Mesothelial cell of epicardium (in vitro differentiated cells): ENCODE data around the gene ANKRD10. TPM values are rescaled to one million over a fixed set of nuclear protein-coding genes. Genes with fewer than 3 reads are reported as not detected.
"Not testable (repeated sequence)": the region's sequence is repeated elsewhere in the genome, so short reads cannot be mapped to it uniquely, and the experiment has no call there.

ENCODE experiments used
- DNase-seq, 2 experiments: peaks; one replicate each; pipeline ENCODE4 v3.0.0; 2021; ENCODE audit warnings: low spot score in 2 of 2; ENCODE audit not compliant: unreplicated experiment in 2 of 2
- H3K27ac Mint-ChIP-seq: 2 replicates; pipeline ENCODE4 v1.8.0; 2021; ENCODE audit warnings: mixed read lengths
- H3K27me3 Mint-ChIP-seq: 2 replicates; pipeline ENCODE4 v1.8.0; 2021; ENCODE audit warnings: low read depth, mixed read lengths
- H3K36me3 Mint-ChIP-seq: 2 replicates; pipeline ENCODE4 v1.8.0; 2021; ENCODE audit warnings: mixed read lengths
- H3K4me1 Mint-ChIP-seq: 2 replicates; pipeline ENCODE4 v1.8.0; 2021; ENCODE audit warnings: mixed read lengths
- H3K4me3 Mint-ChIP-seq: 2 replicates; pipeline ENCODE4 v1.8.0; 2021; ENCODE audit warnings: mild to moderate bottlenecking, moderate library complexity, mixed read lengths
- H3K9me3 Mint-ChIP-seq: 2 replicates; pipeline ENCODE4 v1.8.0; 2021; ENCODE audit warnings: mixed read lengths
- total RNA-seq: library from RNA; stranded (reverse); gene quantifications from 3 replicates; pipeline ENCODE4 v1.2.1, GENCODE V29; 2021
- TF ChIP-seq, protein P1 (sequence below): fragments of 200-600 bp; sonication (generic); IDR thresholded peaks from one replicate; pipeline ENCODE4 v1.5.0; 2021; ENCODE audit warnings: antibody characterized with exemption; ENCODE audit not compliant: unreplicated experiment

Gene ANKRD10
- total RNA-seq, 1 donor from 2014 or later: 258 TPM

- H3K36me3 Mint-ChIP-seq: peaks cover 2% of the 10 kb centered on the region
- TF ChIP-seq, protein P1, sequence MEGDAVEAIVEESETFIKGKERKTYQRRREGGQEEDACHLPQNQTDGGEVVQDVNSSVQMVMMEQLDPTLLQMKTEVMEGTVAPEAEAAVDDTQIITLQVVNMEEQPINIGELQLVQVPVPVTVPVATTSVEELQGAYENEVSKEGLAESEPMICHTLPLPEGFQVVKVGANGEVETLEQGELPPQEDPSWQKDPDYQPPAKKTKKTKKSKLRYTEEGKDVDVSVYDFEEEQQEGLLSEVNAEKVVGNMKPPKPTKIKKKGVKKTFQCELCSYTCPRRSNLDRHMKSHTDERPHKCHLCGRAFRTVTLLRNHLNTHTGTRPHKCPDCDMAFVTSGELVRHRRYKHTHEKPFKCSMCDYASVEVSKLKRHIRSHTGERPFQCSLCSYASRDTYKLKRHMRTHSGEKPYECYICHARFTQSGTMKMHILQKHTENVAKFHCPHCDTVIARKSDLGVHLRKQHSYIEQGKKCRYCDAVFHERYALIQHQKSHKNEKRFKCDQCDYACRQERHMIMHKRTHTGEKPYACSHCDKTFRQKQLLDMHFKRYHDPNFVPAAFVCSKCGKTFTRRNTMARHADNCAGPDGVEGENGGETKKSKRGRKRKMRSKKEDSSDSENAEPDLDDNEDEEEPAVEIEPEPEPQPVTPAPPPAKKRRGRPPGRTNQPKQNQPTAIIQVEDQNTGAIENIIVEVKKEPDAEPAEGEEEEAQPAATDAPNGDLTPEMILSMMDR: no peak
- DNase-seq: no peak
- peaks cover 19% of the 10 kb centered on the region for H3K9me3 Mint-ChIP-seq
- H3K4me3 Mint-ChIP-seq: no peak overlapping the region
- no peak overlapping the region for H3K27ac Mint-ChIP-seq
- no peaks in the 10 kb centered on the region for H3K27me3 Mint-ChIP-seq
- peaks cover 7% of the 10 kb centered on the region for H3K4me1 Mint-ChIP-seq
Observed at GRCh38 chr13:110957931-110958330, 43.1 kb upstream of the ANKRD10 start.

GRCh38 chr13:110957181-110957884 is 42.5 kb upstream of the ANKRD10 start:
- Mint-ChIP-seq H3K4me1 (peaks cover 7% of the 10 kb centered on the region), H3K36me3 (peaks cover 2% of the 10 kb centered on the region), H3K4me3 (no peak overlapping the region), H3K27me3 (no peaks in the 10 kb centered on the region), H3K9me3 (peaks cover 13% of the 10 kb centered on the region), H3K27ac (no peak overlapping the region)
- TF ChIP-seq, protein P1: no peak
- DNase-seq: no peak

GRCh38 chr13:110956216-110956615 is 41.3 kb upstream of the ANKRD10 start:
- not testable (repeated sequence) for H3K27me3 Mint-ChIP-seq, H3K36me3 Mint-ChIP-seq, H3K4me1 Mint-ChIP-seq, DNase-seq, H3K27ac Mint-ChIP-seq, H3K9me3 Mint-ChIP-seq, H3K4me3 Mint-ChIP-seq

GRCh38 chr13:110955608-110956007 is 40.7 kb upstream of the ANKRD10 start:
- H3K4me3 Mint-ChIP-seq: not testable (repeated sequence)
- peak overlapping the region; percentile 80 for H3K27ac Mint-ChIP-seq

GRCh38 chr13:110955072-110955503 is 40.2 kb upstream of the ANKRD10 start:
- H3K36me3 Mint-ChIP-seq, H3K4me1 Mint-ChIP-seq, H3K9me3 Mint-ChIP-seq, H3K27me3 Mint-ChIP-seq, H3K4me3 Mint-ChIP-seq: not testable (repeated sequence)
- peak in 1 of 2 experiments; percentile 43 for DNase-seq
- H3K27ac Mint-ChIP-seq: peak overlapping the region; percentile 80

More at GRCh38 chr13:110955608-110956007, 40.7 kb upstream of the ANKRD10 start:
- not testable (repeated sequence) for H3K27me3 Mint-ChIP-seq, H3K9me3 Mint-ChIP-seq, DNase-seq, H3K4me1 Mint-ChIP-seq, H3K36me3 Mint-ChIP-seq

DNA sequence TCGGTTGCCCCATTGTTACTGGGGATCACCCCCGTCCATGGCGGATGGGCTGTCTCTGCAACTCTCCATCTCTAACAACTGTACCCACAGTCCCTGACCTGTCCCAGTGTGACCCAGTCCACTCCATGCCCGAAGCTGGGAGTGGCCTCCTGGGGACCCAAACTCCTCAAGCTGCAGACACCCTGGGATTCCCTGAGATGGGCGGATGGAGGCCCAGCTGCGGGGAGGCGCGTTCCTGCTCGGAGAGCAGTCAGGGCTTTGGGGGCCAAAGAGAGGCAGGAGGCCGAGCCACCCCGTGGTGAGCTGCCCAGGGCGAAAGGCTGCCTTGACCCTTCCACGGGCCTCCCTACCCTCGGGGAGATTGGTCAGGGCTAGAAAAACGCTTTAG is 39.7 kb upstream of the ANKRD10 start:
- not testable (repeated sequence) for H3K4me3 Mint-ChIP-seq, H3K27me3 Mint-ChIP-seq, H3K4me1 Mint-ChIP-seq, H3K9me3 Mint-ChIP-seq, DNase-seq, H3K36me3 Mint-ChIP-seq
- H3K27ac Mint-ChIP-seq: peak overlapping the region; percentile 63

- TF ChIP-seq, protein P1: no peak
- Mint-ChIP-seq H3K27me3 (no peaks in the 10 kb centered on the region), H3K27ac (no peak overlapping the region), H3K4me3 (no peak overlapping the region), H3K4me1 (peaks cover 7% of the 10 kb centered on the region), H3K36me3 (no peaks in the 10 kb centered on the region), H3K9me3 (peaks cover 5% of the 10 kb centered on the region)
- no peak for DNase-seq
Observed at GRCh38 chr13:110953833-110954532, 39.1 kb upstream of the ANKRD10 start.
